SK-N-SH (cell line): ENCODE results near the gene TDRD9. TPM values are rescaled to one million over a fixed set of nuclear protein-coding genes. Genes with fewer than 3 reads are reported as not detected.

ENCODE experiments used
- CTCF ChIA-PET: fragments of 300-600, 350-600 bp; formaldehyde crosslinking; extraction: SDS; loops from one replicate; lab custom pipeline; 2021; lab: Yijun Ruan, JAX
- POLR2A ChIA-PET: fragments of 350-600 bp; sonication (Branson Sonifier 250); formaldehyde crosslinking; extraction: SDS; loops from one replicate; lab custom pipeline; 2020; ENCODE audit warnings: antibody characterized with exemption, inconsistent platforms; lab: Yijun Ruan, JAX
- DNase-seq: peaks from one replicate; pipeline ENCODE4 v3.0.0; 2012
- H2AFZ ChIP-seq: fragments of 200-600 bp; sonication (generic); 2 replicates; pipeline ENCODE4 v1.8.1; 2016; ENCODE audit warnings: antibody characterized with exemption, mild to moderate bottlenecking, low read depth
- H3F3A ChIP-seq: fragments of 200-600 bp; sonication (generic); replicated peaks from 2 replicates; pipeline ENCODE3; 2016; ENCODE audit warnings: antibody characterized with exemption, mild to moderate bottlenecking; ENCODE audit not compliant: insufficient read depth
- H3K27ac ChIP-seq, 2 experiments: fragments of 200-500 bp in 1 of 2; fragments of 200-600 bp in 1 of 2; sonication (Bioruptor generic) in 1 of 2; sonication (generic), shearing (Covaris generic) in 1 of 2; 2 replicates each; pipeline versions ENCODE4 v1.5.1 to v1.6.1; 2014 to 2016; ENCODE audit warnings: low read depth in 2 of 2, inconsistent platforms in 1 of 2, low read length in 1 of 2, mild to moderate bottlenecking in 1 of 2, mixed read lengths in 1 of 2
- H3K27me3 ChIP-seq: fragments of 200-600 bp; sonication (generic), shearing (Covaris generic); 2 replicates; pipeline ENCODE4 v1.6.1; 2016; ENCODE audit warnings: mixed run types; ENCODE audit not compliant: insufficient read depth
- H3K36me3 ChIP-seq, 2 experiments: fragments of 200-500 bp in 1 of 2; fragments of 200-600 bp in 1 of 2; sonication (Bioruptor generic) in 1 of 2; sonication (generic) in 1 of 2; replicated peaks in 1 of 2; 2 replicates each; pipeline versions ENCODE3 to v1.5.1; 2014 to 2016; ENCODE audit warnings: low read length in 1 of 2, mild to moderate bottlenecking in 1 of 2; ENCODE audit not compliant: insufficient read depth in 2 of 2, control insufficient read depth in 1 of 2
- H3K4me1 ChIP-seq, 2 experiments: fragments of 200-500 bp in 1 of 2; fragments of 200-600 bp in 1 of 2; sonication (Bioruptor generic) in 1 of 2; sonication (generic), shearing (Covaris generic) in 1 of 2; 2 replicates each; pipeline versions ENCODE4 v1.5.1 to v1.6.1; 2014 to 2016; ENCODE audit warnings: low read depth in 1 of 2, low read length in 1 of 2, mixed run types in 1 of 2; ENCODE audit not compliant: insufficient read depth in 2 of 2, control insufficient read depth in 1 of 2
- H3K4me2 ChIP-seq: fragments of 200-600 bp; sonication (generic), shearing (Covaris generic); 2 replicates; pipeline ENCODE4 v1.6.1; 2017; ENCODE audit warnings: mixed run types
- H3K4me3 ChIP-seq, 2 experiments: fragments of 200-500 bp in 1 of 2; fragments of 200-600 bp in 1 of 2; sonication (Bioruptor generic) in 1 of 2; sonication (generic), shearing (Covaris generic) in 1 of 2; 2 replicates each; pipeline versions ENCODE4 v1.5.1 to v1.8.1; 2014 to 2016; ENCODE audit warnings: low read depth in 2 of 2, inconsistent platforms in 1 of 2, low read length in 1 of 2, mild to moderate bottlenecking in 1 of 2, mixed read lengths in 1 of 2, moderate library complexity in 1 of 2
- H3K79me2 ChIP-seq: fragments of 200-600 bp; sonication (generic); 2 replicates; pipeline ENCODE4 v1.8.1; 2017; ENCODE audit warnings: mild to moderate bottlenecking; ENCODE audit not compliant: insufficient read depth
- H3K9ac ChIP-seq: fragments of 200-600 bp; sonication (generic); 2 replicates; pipeline ENCODE4 v1.6.1; 2017; ENCODE audit warnings: mixed run types
- H3K9me2 ChIP-seq: fragments of 200-600 bp; sonication (generic); 2 replicates; pipeline ENCODE4 v1.6.1; 2017; ENCODE audit warnings: mixed run types
- H3K9me3 ChIP-seq: fragments of 200-600 bp; sonication (generic); 2 replicates; pipeline ENCODE4 v1.6.1; 2017; ENCODE audit warnings: mixed run types, mild to moderate bottlenecking, moderate library complexity
- H4K20me1 ChIP-seq: fragments of 200-600 bp; sonication (generic); 2 replicates; pipeline ENCODE4 v1.6.1; 2017; ENCODE audit warnings: mild to moderate bottlenecking, mixed run types; ENCODE audit not compliant: insufficient read depth
- FOXM1 ChIP-seq: IDR thresholded peaks from 2 replicates; pipeline ENCODE4 v1.4.0; 2012; ENCODE audit warnings: low read depth, mild to moderate bottlenecking
- IRF3 ChIP-seq: fragments of 150-350 bp; IDR thresholded peaks from 2 replicates; pipeline ENCODE4 v1.6.1; 2016; ENCODE audit warnings: mild to moderate bottlenecking, low read depth, low read length
- NFIC ChIP-seq: IDR thresholded peaks from 2 replicates; pipeline ENCODE4 v1.4.0; 2012; ENCODE audit warnings: borderline replicate concordance
- RAD21 ChIP-seq: IDR thresholded peaks from 2 replicates; pipeline ENCODE4 v1.6.1; 2012; ENCODE audit warnings: mild to moderate bottlenecking, low read length
- SMC3 ChIP-seq: IDR thresholded peaks from 2 replicates; pipeline ENCODE4 v1.6.1; 2012; ENCODE audit warnings: low read depth, low read length, improper control_type of control experiment
- WGBS: methylation state at CpG from one replicate; pipeline ENCODE4 v1.1.6; 2017; ENCODE audit warnings: low lambda C conversion rate; 5-methylcytosine and 5-hydroxymethylcytosine counted together
- polyA plus RNA-seq, 3 experiments: library from polyadenylated mRNA; depleted of rRNA; stranded (reverse); fragments of >200 nt; gene quantifications; 2 replicates each; pipeline ENCODE4 v1.2.3, GENCODE V29; 2012
- TF ChIP-seq, protein P1 (sequence below): IDR thresholded peaks from 2 replicates; pipeline ENCODE4 v1.4.0; 2012; ENCODE audit warnings: low read depth, borderline replicate concordance
- TF ChIP-seq, protein P2 (sequence below): IDR thresholded peaks from 2 replicates; pipeline ENCODE4 v1.4.0; 2012; ENCODE audit warnings: low read depth
- TF ChIP-seq, protein P3 (sequence below): fragments of 200-600 bp; sonication (generic); IDR thresholded peaks from 2 replicates; pipeline ENCODE4 v1.6.1; 2017; ENCODE audit warnings: antibody characterized with exemption, mild to moderate bottlenecking, moderate library complexity
- TF ChIP-seq, protein P4 (sequence below): fragments of 150-350 bp; IDR thresholded peaks from 2 replicates; pipeline ENCODE4 v1.6.1; 2017; ENCODE audit warnings: antibody characterized with exemption, low read length, low read depth, borderline replicate concordance

The TDRD9 gene
- polyA plus RNA-seq, 1 of the 3 experiments (the other 2 are of a cell fraction) = not detected

DNA sequence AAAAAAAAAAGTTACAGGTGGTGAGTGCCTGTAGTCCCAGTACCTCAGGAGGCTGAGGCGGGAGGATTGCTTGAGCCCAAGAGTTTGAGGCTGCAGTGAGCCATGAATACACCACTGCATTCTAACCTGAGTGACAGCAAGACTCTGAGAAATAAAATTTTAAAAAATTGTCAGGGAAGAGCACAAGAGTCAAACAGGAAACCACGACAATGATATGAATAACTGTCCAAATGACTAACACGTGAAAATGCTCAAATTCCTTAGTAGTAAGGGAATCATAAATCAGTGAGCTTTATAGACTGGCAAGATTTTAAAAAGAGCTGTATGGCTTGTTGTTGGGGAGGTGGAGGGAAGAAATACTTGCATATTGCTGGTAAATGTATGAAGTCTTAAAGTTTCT is 144.3 kb downstream of the TDRD9 start:
- H4K20me1 ChIP-seq = no peaks in the 10 kb centered on the region
- TF ChIP-seq, protein P1, sequence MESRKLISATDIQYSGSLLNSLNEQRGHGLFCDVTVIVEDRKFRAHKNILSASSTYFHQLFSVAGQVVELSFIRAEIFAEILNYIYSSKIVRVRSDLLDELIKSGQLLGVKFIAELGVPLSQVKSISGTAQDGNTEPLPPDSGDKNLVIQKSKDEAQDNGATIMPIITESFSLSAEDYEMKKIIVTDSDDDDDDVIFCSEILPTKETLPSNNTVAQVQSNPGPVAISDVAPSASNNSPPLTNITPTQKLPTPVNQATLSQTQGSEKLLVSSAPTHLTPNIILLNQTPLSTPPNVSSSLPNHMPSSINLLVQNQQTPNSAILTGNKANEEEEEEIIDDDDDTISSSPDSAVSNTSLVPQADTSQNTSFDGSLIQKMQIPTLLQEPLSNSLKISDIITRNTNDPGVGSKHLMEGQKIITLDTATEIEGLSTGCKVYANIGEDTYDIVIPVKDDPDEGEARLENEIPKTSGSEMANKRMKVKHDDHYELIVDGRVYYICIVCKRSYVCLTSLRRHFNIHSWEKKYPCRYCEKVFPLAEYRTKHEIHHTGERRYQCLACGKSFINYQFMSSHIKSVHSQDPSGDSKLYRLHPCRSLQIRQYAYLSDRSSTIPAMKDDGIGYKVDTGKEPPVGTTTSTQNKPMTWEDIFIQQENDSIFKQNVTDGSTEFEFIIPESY = no peak
- TF ChIP-seq IRF3 = no peak
- TF ChIP-seq, protein P2, sequence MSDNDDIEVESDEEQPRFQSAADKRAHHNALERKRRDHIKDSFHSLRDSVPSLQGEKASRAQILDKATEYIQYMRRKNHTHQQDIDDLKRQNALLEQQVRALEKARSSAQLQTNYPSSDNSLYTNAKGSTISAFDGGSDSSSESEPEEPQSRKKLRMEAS = no peak
- H3K4me3 ChIP-seq = no peak overlapping the region
- no peaks in the 10 kb centered on the region for H3K4me1 ChIP-seq
- no peaks in the 10 kb centered on the region for H3K9me2 ChIP-seq
- H3K4me2 ChIP-seq = no peak overlapping the region
- no peaks in the 10 kb centered on the region for H3K36me3 ChIP-seq
- H3K27ac ChIP-seq = no peak overlapping the region
- CTCF ChIA-PET = interaction anchor here (1.2 to 1.7 kb wide), 2 partner anchors 15 to 491 kb away, joined by 3 to 6 read pairs; no protein-coding TSS in a partner anchor
- POLR2A ChIA-PET = no interaction called here
- H3K9me3 ChIP-seq = no peaks in the 10 kb centered on the region
- no peak for DNase-seq
- H3K27me3 ChIP-seq = peaks cover 7% of the 10 kb centered on the region; the same call in 1 of the 2 replicates
- H3F3A ChIP-seq = peaks cover 3% of the 10 kb centered on the region
- no peak overlapping the region for H2AFZ ChIP-seq
- H3K79me2 ChIP-seq = no peaks in the 10 kb centered on the region
- no peak overlapping the region for H3K9ac ChIP-seq
- WGBS = 41% methylated on average over 3 of the region's 3 CpGs

GRCh38 chr14:104073764-104074163 is 145.5 kb downstream of the TDRD9 start:
- no peak for DNase-seq
- CTCF ChIA-PET = interaction anchor here (0.6 kb wide), 1 partner anchor 591 kb away, joined by 4 read pairs; no protein-coding TSS in a partner anchor
- Histone ChIP-seq H3F3A (peaks cover 3% of the 10 kb centered on the region), H3K9me3 (no peaks in the 10 kb centered on the region), H3K4me1 (no peaks in the 10 kb centered on the region; a peak in 1 of 4 replicates), H3K27me3 (peaks cover 7% of the 10 kb centered on the region; the same call in 1 of the 2 replicates), H3K4me3 (no peak overlapping the region), H2AFZ (no peak overlapping the region), H3K9ac (no peak overlapping the region)
- no peak for TF ChIP-seq FOXM1
- TF ChIP-seq, protein P2 = no peak
- TF ChIP-seq, all 33 proteins: peak for 0
- 42% methylated on average over 4 of the region's 4 CpGs for WGBS
- POLR2A ChIA-PET = no interaction called here
- no peaks in the 10 kb centered on the region for H3K79me2 ChIP-seq
- no peak overlapping the region for H3K27ac ChIP-seq
- no peak overlapping the region for H3K4me2 ChIP-seq
- H3K9me2 ChIP-seq = no peaks in the 10 kb centered on the region
- no peaks in the 10 kb centered on the region for H4K20me1 ChIP-seq
- H3K36me3 ChIP-seq = no peaks in the 10 kb centered on the region

DNA sequence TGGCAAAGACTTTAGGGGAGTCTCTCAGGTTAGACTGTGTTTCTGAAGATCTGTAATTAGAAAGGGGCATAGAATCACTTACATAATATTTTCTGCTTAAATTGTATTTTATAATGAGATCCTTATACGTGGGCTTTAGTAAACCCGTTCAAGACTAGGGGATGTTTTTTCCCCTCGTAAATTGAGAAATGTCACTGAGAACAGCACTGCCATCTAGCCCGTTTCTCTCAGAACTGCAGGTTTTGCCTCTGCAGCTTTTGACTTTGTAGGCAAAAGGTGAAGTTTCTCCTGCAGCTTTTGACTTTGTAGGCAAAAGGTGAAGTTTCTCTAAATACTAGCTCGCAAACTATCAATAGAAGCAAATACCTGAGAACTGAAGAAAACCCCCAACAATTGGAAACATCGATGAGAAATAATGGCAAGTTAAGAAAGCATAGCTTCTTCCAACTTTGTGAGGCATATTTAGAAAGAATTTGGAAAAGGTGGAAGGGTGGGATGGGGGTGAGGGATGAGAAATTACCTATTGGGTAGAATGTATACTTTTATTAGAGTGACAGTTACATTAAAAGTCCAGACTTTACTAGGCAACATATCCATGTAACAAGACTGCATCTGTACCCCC is 147.4 kb downstream of the TDRD9 start:
- ChIA-PET POLR2A (no interaction called here), CTCF (interaction anchor here (0.6 to 5.2 kb wide), 19 partner anchors 9 to 560 kb away, joined by 3 to 166 read pairs (median 3); partner anchors contain the start of gene ASPG)

More for the DNA sequence above, 147.4 kb downstream of the TDRD9 start:
- Histone ChIP-seq H3F3A (peaks cover 3% of the 10 kb centered on the region), H3K4me3 (no peak overlapping the region; a peak in 1 of 4 replicates), H3K9me3 (no peaks in the 10 kb centered on the region), H2AFZ (no peak overlapping the region), H3K27ac (no peak overlapping the region), H3K9me2 (no peaks in the 10 kb centered on the region), H3K4me1 (no peaks in the 10 kb centered on the region; a peak in 1 of 4 replicates), H3K36me3 (no peaks in the 10 kb centered on the region), H3K27me3 (no peaks in the 10 kb centered on the region), H3K9ac (no peak overlapping the region), H4K20me1 (no peaks in the 10 kb centered on the region), H3K79me2 (no peaks in the 10 kb centered on the region), H3K4me2 (no peak overlapping the region)
- peak; percentile 59 for TF ChIP-seq RAD21
- TF ChIP-seq SMC3 = peak; percentile 22; the same call in 1 of the 2 replicates
- TF ChIP-seq NFIC = no peak
- TF ChIP-seq, protein P3, sequence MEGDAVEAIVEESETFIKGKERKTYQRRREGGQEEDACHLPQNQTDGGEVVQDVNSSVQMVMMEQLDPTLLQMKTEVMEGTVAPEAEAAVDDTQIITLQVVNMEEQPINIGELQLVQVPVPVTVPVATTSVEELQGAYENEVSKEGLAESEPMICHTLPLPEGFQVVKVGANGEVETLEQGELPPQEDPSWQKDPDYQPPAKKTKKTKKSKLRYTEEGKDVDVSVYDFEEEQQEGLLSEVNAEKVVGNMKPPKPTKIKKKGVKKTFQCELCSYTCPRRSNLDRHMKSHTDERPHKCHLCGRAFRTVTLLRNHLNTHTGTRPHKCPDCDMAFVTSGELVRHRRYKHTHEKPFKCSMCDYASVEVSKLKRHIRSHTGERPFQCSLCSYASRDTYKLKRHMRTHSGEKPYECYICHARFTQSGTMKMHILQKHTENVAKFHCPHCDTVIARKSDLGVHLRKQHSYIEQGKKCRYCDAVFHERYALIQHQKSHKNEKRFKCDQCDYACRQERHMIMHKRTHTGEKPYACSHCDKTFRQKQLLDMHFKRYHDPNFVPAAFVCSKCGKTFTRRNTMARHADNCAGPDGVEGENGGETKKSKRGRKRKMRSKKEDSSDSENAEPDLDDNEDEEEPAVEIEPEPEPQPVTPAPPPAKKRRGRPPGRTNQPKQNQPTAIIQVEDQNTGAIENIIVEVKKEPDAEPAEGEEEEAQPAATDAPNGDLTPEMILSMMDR = peak; percentile 41
- TF ChIP-seq, protein P2 = no peak
- TF ChIP-seq, protein P4, sequence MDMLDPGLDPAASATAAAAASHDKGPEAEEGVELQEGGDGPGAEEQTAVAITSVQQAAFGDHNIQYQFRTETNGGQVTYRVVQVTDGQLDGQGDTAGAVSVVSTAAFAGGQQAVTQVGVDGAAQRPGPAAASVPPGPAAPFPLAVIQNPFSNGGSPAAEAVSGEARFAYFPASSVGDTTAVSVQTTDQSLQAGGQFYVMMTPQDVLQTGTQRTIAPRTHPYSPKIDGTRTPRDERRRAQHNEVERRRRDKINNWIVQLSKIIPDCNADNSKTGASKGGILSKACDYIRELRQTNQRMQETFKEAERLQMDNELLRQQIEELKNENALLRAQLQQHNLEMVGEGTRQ = no peak
- 37% methylated on average over 6 of the region's 6 CpGs for WGBS
- DNase-seq = peak; percentile 32
